ENCODE measurements around the gene SKIC2.

- TF ChIP-seq, protein P1, sequence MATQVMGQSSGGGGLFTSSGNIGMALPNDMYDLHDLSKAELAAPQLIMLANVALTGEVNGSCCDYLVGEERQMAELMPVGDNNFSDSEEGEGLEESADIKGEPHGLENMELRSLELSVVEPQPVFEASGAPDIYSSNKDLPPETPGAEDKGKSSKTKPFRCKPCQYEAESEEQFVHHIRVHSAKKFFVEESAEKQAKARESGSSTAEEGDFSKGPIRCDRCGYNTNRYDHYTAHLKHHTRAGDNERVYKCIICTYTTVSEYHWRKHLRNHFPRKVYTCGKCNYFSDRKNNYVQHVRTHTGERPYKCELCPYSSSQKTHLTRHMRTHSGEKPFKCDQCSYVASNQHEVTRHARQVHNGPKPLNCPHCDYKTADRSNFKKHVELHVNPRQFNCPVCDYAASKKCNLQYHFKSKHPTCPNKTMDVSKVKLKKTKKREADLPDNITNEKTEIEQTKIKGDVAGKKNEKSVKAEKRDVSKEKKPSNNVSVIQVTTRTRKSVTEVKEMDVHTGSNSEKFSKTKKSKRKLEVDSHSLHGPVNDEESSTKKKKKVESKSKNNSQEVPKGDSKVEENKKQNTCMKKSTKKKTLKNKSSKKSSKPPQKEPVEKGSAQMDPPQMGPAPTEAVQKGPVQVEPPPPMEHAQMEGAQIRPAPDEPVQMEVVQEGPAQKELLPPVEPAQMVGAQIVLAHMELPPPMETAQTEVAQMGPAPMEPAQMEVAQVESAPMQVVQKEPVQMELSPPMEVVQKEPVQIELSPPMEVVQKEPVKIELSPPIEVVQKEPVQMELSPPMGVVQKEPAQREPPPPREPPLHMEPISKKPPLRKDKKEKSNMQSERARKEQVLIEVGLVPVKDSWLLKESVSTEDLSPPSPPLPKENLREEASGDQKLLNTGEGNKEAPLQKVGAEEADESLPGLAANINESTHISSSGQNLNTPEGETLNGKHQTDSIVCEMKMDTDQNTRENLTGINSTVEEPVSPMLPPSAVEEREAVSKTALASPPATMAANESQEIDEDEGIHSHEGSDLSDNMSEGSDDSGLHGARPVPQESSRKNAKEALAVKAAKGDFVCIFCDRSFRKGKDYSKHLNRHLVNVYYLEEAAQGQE (IDR thresholded peaks at IDR 0.05; ENCODE audit: insufficient replicate concordance, low read depth), result no peak
- TF ChIP-seq CTCF (IDR thresholded peaks at IDR 0.05; ENCODE audit: insufficient read depth, low read length) (no peak), SPI1 (IDR thresholded peaks at IDR 0.05; ENCODE audit: borderline replicate concordance, low read depth) (no peak), GABPA (IDR thresholded peaks at IDR 0.05; ENCODE audit: low read depth) (no peak), POLR2AphosphoS5 (IDR thresholded peaks at IDR 0.05; ENCODE audit: low read depth) (no peak)
These were observed 13.9 kb downstream of the SKIC2 start for GRCh38 chr6:31972709-31973350.

Measured in HL-60 (cell line).